Testis (tissue), 2 donors: ENCODE measurements around the gene DIAPH2.

Experiments
- CTCF ChIP-seq, 3 experiments: fragments of 450-650 bp in 2 of 3; fragments of 200-600 bp in 1 of 3; sonication (generic) in 1 of 3; IDR thresholded peaks; one replicate each; pipeline ENCODE4 v1.5.1; 2016 to 2019; ENCODE audit warnings: antibody characterized with exemption in 3 of 3, mild to moderate bottlenecking in 2 of 3, moderate library complexity in 1 of 3
- POLR2A ChIP-seq: fragments of 450-650 bp; IDR thresholded peaks from one replicate; pipeline ENCODE4 v1.6.1; 2017; ENCODE audit warnings: antibody characterized with exemption, mild to moderate bottlenecking, moderate library complexity

DNA sequence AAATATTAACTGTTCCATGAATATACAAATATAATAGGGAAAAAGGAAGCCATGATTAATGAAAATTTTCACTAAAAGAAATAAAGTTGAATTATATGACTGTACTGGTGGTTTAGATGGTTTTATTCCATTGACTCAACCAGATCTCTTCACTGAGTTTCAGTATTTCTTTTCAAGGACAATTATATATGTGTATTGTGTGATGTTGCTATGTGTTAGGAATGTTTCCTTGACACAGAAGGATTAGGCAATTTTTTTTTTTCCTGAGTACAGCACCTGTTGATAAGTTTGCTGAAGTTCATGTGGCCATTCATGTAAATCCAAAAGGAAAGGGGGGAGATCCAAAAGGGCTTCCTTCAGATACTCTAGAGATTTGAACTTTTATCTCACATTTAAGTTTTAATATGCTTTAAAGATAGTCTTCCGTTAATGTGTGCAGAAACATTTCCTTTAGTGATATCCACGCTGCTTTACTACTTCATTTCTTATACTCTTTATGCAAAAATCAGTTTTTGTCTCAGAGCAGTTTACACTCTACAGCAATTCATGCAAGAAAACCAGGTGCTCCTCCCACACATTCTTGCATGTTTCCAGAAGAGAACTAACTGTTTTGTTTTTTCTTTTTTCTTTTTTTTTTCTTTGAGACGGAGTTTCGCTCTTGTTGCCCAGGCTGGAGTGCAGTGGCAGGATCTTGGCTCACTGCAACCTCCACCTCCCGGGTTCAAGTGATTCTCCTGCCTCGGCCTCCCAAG lies 448.2 kb downstream of the DIAPH2 start:
- TF ChIP-seq CTCF (IDR thresholded peaks at IDR 0.05) (no peak), POLR2A (no peak)
